Measurements from ENCODE around the gene M1AP.

Gene M1AP
- total RNA-seq = 0 reads per million in 4 donors

GRCh38 chr2:74648009-74648443 lies at the start of gene M1AP:
Gene M1AP, minus strand, starts transcription at chr2:74648330. Its CDS starts 8,055 bp downstream, at chr2:74640275.
- no peak for DNase-seq

DNA sequence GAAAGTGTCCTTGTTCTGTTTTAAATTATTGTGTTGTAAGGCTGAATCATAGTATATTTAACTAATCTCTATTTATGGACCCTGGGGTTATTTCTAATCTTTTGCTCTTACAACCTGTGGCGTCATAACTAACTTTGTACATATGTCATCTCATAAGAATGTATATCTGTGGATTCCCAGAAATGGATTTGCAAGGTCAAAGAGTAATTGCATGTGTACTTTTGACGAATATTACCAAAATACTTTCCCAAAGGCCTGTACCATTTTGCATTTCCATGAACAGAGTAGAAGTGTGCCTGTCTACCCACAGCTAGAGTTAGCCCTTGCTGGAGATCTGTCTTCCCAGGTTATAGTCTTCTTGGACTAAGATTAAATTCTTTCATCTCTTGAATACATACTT lies 48.7 kb upstream of the M1AP start:
- no peak for DNase-seq

GRCh38 chr2:74695663-74696062 lies 47.5 kb upstream of the M1AP start:
- DNase-seq = no peak

- DNase-seq = no peak
Measured at GRCh38 chr2:74694281-74694680, 46.2 kb upstream of the M1AP start.

DNA sequence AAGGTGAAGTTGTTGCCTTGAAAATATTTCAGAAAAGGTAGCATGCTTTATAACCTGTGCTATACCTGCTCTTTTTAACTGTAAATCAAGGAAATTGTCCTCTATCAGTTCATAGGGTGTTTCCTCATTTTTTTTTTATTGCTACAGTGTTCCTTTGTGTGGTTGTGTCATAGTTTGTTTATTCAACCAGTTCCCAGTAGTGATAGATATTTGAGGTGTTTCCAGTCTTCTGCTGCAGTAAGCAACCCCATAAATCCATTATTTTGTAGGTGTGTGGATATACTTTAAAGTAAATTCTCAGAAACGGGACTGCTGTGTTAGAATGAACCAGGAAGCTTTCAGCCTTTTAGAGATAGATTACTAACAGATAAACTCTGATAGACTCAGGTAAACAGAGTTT lies 45.5 kb upstream of the M1AP start:
- no peak for DNase-seq

DNA sequence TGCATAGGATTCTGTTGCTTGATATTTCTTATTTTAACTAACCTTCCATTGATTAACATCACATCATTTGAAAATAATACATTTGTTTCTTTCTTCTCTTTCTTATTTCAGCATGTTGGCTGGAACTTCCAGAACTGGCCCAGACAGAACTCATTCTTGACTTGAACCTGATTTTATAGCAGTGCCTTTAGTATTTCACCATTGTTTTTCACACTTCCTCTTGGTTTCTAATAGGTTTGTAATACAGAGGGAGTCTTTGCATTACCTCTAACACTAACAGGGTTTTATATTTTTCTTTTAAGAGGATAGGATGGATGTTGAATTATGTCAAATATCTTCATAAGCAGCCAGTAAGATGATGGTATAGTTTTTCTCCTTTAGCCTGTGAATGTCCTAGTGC lies 45.1 kb upstream of the M1AP start:
- DNase-seq = no peak

GRCh38 chr2:74691929-74692328 lies 43.8 kb upstream of the M1AP start:
- DNase-seq = no peak

DNA sequence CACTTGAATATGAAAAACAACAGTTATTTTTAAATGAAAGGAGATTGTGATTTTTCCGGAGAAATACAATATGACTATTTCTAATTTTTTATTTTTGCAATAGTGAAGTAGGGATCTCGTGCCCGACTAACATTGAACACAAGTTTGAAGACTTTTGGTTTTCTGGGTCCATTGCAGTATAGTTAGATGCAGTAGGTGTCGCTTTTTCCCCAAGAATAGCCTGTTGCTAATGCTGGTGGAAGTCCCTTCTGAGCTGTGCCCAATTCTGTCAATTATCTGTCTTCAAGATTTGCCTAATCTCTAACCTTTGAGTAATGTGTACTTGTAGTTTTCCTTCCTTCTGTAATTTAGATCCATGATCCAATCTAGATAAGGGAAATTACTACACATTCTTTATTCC lies 42.4 kb upstream of the M1AP start:
- peak in 2 of 5 donors; percentile 4 to 33 for DNase-seq

GRCh38 chr2:74689671-74690070 lies 41.5 kb upstream of the M1AP start:
- DNase-seq = no peak

DNA sequence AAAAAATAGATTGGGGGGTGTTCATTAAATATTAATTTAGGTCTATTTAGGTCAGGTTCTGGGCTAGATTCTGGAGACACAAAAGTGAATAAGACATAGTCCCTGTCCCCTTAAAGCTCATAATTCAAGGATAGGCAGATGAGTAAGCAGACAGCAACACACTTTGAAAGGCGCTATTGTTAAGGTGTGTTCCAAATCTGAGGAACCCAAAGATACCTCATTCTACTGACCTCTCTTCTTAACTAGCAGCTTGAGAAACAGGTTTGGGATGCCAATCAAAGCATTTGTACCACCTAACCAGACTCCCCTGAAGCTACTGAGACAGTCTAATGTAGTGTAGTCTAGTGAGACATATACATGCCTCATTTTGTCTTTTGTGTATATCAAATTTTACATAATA lies 40.8 kb upstream of the M1AP start:
- DNase-seq = no peak

GRCh38 chr2:74685408-74685807 lies 37.3 kb upstream of the M1AP start:
- no peak for DNase-seq

GRCh38 chr2:74682501-74682900 lies 34.4 kb upstream of the M1AP start:
- DNase-seq = no peak

- DNase-seq = no peak
Measured at GRCh38 chr2:74679615-74680014, 31.5 kb upstream of the M1AP start.

GRCh38 chr2:74676331-74676730 lies 28.2 kb upstream of the M1AP start:
- DNase-seq = no peak

- no peak for DNase-seq
Measured at GRCh38 chr2:74675090-74675489, 27.0 kb upstream of the M1AP start.

GRCh38 chr2:74673826-74674528 lies 25.8 kb upstream of the M1AP start:
- DNase-seq = no peak

- no peak for DNase-seq
Measured at GRCh38 chr2:74671479-74671878, 23.3 kb upstream of the M1AP start.

DNA sequence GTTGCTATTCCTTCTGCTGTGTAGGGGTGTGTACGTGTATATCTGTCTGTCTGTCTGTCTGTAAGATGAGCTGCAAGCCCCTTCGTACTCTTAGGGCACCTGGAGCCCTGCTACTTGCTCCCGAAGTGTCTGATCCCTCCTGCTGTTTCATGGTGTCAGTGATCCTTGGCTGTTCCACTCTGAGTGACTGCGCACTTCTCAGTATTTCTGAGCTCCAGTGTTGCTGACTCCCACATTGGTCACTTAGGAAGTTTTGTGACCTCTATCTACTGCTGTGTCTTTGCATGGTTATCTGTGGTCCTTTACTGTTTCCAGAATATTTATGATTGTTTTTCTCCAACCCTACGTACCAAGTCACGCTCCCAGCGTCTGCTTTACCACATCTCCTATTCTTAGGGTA lies 22.1 kb upstream of the M1AP start:
- DNase-seq = no peak

GRCh38 chr2:74668087-74668486 lies 20.0 kb upstream of the M1AP start:
- no peak for DNase-seq

DNA sequence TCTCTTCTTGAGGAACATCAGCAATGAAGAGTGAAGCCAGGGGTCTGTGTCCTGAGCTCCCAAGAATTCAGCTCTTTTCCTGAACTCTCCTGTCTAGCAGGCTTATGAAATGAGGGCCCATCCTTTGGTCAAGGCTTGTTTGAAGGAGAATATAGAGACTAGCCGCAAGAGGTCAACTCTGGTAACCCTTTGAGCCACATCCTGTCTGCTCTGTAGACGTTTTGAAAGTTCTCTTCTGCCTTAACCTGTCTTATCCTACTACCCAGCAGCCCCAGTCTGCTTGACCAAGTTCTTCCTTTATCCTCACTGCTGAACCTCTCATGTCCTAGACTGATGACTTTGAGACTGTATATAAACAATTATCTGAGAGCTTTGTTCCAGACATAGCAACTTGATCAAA lies 11.3 kb upstream of the M1AP start:
- DNase-seq = no peak

- no peak for DNase-seq
Measured at GRCh38 chr2:74658516-74658915, 10.4 kb upstream of the M1AP start.

DNA sequence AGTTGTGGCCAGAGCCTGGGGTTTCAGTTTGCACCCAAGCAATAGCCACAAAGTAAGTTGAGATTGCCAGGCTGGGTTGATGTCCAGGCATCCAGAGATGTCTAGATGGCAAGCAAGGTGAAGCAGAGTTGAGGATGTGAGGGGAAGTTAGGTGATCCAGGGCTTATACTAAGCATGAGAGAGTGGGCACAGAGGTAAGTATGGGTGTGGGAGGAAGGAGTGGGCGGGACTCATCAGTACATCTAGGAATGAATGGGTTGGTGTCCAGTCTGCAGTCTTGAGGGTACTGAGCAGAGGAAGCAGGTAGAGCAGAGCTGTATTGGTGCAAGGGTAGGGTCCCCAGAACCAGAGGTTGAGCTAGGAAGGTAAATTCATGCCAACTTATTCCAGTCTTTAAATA lies 7.4 kb upstream of the M1AP start:
- no peak for DNase-seq

DNA sequence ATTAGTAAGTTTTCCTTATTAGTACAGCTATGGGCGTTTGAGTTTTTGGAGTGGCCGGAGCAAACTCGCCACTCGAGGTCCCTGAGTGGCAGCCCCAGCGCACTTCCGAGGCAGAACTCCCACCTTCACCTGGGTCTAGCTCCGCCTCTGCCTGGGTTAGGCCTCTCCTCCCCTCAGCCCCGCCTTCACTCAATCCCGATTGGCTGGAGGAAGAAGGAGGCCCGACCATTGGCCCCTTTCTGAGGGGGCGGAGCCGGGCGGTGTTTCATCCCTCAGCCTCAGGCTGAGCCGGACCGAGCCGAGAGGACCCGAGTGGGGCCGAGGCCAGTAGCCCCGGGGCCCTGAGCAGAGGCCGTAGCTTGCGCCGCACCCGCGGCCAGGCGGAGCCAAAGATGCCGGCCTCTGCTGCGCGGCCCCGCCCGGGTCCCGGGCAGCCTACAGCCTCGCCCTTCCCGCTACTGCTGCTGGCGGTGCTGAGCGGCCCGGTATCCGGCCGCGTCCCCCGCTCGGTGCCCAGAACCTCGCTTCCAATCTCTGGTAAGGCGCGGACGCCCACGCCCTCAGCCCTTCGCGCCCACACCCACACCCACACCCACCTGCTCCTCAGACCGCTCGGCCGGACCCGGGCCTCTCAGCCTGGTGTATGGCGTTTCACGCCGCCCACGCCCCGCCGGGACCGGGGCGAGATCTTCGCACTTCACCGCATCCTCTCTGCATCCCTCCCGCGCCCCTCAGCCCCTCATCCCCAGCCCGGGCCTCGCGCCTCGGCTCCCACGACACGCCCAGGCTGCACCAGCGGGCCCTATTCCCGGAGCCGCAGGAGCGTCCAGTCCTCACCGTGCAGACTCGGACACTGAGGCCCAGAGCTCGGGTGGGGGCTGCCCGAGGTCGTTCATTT lies 6.1 kb upstream of the M1AP start, which contains the start of gene SEMA4F:
Gene SEMA4F, plus strand, starts transcription at position 263 of the 898 bp plus-strand sequence. Its CDS starts 130 bp downstream, at position 393.
- peak; percentile 88 to 92 (median 91) for DNase-seq

DNA sequence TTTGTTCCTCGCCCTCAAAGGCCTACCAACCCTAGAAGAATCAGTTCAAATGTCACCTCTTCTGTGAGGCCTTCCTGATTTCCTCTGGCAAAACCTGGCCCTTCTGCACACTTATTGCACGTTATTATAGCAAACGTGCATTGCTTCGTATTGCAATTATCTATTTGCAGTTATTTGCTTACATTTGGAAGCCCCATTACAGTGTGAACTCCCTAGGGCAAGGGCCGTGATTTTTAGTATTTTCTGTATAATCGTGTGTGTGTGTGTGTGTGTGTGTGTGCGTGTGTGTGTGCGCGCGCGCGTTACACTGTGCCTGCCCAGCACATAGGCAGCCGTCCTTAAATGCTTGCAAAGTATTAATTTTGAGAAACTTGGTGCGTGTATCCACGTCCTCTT lies 5.5 kb upstream of the M1AP start:
- DNase-seq = no peak
